Measurements from ENCODE around the gene ERBB3.

- TF ChIP-seq CTCF (conservative IDR thresholded peaks at IDR 0.05; ENCODE audit: low read length) (no peak), EZH2phosphoT487 (IDR thresholded peaks at IDR 0.05; ENCODE audit: borderline replicate concordance, low read depth, low read length) (no peak)
Observed at GRCh38 chr12:56126732-56127239, 46.8 kb downstream of the ERBB3 start.
